T1000 (cell line): ENCODE data around the gene FMN1.

ENCODE experiments used
- DNase-seq: peaks from one replicate; lab custom pipeline; 2025; ENCODE audit warnings: mixed read lengths; lab: John Stamatoyannopoulos, UW

The FMN1 gene

DNA sequence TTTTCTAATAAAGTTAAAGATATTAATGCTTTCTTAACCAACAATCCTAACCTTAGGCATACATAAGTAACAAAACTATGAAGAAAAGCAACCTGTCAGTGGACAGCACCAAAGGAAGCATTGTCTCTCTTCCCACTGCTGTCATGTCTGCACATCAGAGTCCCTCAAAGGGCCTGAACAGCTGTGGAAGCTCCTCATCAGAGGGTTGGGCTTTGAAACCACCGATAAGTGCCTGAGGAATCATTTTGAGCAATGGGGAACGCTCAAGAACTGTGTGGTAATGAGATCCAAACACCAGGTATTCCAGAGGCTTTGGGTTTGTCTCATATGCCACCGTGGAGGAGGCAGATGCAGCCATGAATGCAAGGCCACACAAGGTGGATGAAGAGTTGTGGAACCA lies 182.5 kb downstream of the FMN1 start:
- no peak for DNase-seq

DNA sequence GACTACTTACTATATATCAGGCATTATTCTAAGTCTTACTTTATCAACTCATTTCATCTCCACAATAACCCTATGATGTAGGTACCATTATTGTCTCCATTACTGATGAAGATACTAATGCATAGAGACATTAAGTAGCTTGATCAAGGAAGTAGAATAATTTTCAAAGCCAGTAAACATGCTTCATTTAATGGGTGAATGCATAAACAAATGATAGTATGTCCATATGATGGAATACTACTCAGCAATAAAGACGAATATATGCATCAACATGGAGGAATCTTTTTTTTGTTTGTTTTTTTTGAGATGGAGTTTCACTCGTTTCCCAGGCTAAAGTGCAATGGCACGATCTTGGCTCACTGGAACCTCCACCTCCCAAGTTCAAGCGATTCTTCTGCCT lies 184.9 kb downstream of the FMN1 start:
- DNase-seq = no peak

DNA sequence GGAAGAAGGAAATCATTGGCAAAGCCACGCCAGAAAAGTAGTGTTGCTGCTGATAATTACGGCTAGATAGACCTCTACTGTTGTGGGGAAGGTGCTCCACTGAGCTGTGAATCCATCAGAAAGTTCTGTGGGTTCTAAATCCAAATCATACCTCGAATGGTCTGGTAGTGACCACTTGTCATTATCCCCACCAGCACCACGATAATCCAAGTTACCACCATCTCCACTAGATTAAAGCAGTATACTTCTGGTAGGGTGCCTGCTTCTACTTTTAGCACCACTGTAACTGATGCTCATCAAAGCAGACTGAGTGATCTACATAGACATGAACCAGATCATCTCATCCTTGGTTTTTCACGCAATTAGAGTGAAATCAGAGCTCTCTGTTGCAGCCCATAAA lies 185.5 kb downstream of the FMN1 start:
- DNase-seq = no peak

DNA sequence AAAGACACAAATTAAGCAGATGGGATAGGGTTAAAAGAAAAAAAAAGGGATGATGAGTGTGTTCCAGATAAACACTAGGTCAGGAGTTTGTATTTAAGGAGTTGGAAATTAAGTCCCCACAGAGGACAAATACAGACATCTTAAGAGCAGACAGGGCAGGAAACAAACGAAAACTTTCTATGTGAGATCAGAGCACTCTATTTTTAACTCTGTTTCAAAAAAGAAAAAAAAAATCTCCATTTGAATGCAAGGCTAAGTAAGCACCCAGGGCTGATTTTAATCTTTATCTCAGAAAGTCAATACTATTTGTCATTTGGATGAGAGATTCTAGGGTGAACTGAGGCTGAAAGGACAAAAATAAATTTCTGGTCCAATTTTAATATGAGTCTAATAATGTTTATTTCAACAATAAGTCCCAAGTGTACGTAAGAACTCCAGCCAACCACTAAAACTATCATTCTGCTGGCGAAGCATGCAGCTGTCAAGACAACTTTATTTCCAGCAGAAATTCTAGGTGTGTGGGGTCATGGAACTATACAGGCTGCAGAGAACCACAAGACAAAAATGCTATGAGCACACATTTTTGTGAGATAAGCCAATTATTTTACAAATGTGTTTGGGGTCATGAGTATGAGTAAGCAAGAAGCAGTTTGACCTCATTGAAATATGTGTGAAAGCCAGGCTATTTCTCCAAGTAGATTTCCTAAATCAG lies 186.1 kb downstream of the FMN1 start:
- no peak for DNase-seq

DNA sequence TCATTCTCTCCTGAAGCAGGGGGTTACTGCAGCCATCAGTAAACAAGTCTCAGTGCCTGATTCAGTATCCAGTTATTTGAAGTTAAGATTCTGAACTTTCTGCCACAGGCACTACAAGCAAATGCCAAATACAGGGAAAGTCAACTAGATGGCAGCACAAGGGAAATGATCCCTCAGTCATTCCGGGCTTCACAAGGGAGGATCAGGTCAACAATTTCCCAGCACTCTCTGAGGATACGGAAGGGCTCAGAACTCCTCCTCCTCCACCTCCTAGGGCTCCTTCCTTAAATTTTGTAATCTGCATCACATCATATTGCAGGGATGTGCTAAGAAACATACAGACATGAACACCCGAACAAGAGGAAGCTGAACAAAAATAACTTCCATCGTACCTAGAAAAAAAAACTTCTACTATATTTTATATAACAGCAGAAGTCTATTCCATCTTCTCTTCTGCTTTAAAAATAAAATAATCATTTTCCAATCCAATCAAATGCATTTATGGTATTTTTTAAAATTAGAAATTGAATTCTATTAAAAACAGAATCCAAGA lies 187.1 kb downstream of the FMN1 start:
- DNase-seq = no peak

DNA sequence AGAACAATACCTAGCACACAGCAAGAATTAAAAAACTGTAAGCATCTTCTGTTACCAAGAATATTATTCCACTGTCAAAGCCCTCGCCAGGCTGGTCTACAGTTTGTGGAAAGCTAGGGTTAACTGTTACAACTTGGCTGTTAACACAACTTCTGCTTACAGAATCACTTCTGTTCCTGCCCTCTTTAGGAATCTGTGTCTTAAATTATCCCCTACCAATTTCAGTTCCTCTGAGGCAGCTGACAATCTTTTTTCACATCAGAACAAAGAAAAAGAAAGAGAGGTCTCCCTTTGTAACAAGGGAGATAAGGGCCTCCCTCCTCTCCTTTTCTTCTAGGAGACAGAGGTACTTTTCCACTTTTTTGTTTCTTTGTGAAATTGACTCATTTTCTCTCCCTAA lies 188.9 kb downstream of the FMN1 start:
- DNase-seq = no peak

DNA sequence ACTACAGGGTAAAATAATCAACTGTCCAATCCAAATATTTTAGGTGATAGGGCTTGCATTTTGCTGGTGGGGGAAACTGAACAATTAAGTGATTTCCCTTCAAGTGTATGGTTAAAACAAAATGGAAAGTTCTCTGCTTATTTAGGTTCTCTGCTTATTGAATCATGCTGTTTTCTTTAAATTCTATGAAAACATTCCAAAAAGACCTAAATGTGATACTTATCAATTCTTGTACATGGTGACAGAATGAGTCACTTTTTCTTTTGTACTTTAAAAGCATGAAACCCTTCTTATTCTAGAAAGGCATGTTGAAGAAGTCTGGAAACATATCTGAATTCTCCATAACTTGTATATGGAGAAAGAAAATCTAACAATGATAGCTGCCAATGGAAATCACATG lies 192.6 kb downstream of the FMN1 start:
- no peak for DNase-seq

DNA sequence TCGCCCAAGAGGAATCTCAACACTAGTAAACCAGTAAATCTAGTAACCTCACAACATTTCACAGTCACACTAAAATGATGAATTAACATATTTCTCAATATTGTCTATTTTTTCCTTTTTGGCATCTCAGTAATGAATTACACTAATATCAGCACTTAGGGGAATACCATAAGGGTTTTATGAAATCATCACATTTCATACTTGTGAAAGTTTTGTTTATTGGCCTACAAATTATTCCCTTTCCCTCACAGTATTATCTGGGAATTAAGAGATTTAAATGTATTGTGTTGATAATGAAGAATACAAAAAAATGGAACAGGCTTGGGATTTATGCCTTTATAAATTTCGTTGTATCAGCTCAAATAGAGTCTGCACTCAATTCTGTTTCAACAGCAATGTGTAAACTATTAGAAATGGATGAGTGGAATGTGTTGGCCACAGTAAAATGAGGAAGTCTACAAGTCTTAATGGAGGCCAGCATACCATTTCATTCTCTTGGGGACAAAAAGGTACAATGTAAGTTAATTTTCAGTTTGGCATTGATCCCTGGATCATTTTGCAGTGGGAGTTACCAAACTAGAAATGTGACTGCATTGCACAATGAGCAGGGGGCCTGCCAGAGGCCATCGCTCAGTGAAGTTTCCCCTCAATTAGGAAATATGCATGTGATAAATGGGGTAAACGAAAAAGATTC lies 195.4 kb downstream of the FMN1 start:
- no peak for DNase-seq

DNA sequence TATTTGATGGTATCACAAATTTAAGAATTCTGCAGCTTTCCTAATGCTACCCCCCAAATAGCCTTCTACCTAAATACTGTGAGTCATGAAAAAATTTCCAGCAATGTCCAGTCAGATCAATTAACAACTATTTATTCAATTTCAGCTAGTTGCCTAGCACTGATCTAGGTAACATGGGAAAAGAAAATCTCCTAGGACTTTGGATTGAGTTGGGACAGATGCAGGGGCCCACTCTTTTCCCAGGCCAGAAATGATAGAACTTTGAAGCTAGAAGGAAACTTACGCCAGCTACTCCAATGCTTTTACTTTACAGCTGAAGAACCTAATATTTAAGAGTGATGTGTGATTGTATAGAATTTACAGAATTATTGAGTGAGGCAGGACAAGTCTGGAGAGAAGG lies 196.3 kb downstream of the FMN1 start:
- DNase-seq = no peak

DNA sequence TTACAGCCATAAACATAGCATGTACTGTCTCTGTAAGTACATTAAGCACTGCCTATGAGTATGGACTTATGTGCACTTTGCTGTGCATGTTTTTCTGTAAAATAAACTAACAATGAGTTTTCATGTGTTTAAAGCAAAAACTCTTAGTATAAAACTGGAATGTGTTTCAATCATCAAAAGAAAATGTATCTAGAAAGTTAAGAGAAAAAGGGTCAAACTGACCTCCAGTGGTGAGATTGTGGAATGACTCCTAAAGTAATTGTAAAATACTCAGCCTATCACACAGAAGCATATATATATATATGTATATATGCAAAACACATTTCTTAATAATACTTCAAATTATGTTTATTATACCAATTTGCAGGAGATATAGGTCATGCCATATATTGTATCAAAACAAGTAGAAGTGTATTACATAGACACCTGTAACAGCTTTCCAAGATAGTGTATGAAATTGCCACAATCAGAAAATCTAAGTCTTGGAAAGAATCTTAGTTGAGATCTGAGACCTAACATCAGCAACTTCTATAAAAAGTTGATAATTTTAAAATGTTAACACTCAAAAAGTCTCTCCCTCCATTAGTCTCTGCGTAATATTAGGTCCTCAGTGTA lies 199.6 kb downstream of the FMN1 start:
- no peak for DNase-seq

DNA sequence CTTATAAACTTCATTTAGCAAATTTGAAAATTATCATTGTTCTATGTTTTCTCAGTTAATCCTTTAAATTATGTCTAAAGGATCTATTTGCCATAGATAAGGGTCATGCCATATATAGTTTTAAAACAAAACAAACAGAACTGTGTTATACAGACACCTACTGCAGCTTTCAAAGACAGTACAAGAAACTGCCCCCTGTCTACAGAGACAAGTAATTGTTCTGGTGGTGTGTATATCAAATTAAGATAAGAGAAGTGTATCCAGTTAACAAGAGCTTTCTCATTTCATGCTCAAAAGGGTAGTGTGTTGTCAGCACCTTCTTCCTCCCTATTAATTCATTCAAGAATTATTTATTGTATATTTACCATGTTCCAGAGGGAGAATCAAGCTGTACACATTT lies 201.2 kb downstream of the FMN1 start:
- no peak for DNase-seq

DNA sequence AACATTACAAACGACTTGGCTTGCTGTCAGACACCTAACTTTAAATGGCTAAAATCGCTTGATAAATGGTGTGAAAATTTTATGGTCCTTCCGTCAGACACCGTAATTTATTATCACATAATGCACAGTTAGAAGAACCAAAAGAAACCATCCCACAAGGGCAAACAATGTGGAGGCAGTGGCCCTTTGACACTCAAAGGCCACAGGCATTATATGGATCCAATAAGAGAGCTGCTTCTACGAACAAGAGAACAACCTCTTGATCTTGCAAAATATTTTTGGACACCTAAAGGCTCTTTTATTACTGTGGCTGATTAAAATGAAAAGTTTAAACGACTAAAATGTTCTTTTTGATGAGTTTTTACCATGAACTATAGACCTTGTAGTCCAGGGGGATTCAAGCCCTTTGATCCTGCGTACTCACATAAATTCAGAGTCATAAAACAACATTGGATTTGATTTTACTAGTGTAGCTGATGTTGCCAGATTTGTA lies 202.8 kb downstream of the FMN1 start:
- no peak for DNase-seq

DNA sequence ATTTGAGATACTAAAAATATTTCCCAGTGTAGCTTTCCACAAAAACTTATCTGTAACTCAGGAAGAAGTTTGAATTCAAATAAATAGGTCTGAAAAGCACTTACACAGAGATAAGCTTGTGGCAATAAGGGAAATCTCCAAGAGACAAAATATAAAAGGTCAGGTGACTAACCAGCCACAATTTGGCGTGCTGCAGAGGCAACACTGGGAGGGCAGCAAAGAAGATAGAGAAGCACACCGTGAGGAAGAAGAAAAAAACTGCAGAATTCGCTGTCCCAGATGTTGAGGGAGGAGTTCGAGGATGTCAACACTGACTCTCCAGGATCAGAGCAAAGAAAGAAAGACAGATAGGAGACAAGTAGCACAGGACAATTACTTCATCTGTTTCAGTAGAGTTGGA lies 204.4 kb downstream of the FMN1 start:
- DNase-seq = no peak

DNA sequence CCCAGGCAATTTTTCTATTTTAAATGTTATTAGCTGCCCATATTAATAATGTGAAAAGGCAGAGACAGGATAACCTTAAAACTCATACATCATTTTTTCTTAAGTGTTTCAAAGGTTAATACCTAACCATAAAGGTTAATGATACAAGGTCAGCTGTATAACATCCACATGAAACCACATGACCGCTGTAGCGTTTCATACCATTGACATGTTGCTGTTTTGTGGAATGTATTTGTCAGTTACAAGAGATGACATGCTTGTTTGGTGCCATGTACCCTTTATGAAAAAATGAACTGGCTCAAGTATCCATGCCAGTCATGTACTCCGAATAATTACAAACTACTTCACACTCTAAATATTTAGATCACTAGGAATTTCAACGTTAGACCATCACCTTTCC lies 207.4 kb downstream of the FMN1 start:
- DNase-seq = no peak

DNA sequence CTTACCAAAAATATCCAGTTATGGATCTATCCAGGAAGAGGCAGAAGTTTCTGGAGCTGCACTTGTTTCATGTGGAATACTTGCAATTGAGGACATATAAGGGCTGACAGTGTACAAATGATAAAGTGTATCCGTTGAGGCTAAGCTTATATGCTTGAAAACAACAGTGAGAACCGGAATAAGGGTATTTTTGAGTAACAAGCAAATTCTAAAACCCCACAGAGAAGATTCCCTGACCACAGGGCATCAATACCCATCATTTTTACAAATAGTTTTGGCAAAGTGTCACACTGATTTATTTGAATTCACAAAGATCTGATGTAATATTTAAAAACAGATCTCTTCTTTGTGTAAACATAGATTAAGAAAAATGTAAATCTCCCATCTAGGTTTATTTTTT lies 208.4 kb downstream of the FMN1 start:
- no peak for DNase-seq

DNA sequence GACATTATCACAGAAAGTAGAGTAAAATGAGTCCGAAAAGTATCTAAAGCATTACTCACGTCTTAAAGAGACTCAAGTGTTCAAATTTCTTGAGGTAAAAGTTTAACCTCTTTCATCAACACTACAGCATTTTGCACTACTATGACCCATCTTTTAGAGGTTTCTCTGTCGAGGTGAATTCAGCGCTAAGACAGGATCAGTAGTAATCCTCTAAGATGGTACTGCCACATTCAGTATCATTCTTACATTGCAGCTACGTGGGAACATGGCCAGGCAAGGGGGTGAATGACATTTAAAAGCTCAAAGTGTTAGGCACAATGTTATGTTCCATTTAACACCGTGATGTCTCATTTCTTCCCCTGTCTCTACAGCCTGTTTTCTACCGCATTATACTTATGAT lies 210.8 kb downstream of the FMN1 start:
- DNase-seq = no peak

DNA sequence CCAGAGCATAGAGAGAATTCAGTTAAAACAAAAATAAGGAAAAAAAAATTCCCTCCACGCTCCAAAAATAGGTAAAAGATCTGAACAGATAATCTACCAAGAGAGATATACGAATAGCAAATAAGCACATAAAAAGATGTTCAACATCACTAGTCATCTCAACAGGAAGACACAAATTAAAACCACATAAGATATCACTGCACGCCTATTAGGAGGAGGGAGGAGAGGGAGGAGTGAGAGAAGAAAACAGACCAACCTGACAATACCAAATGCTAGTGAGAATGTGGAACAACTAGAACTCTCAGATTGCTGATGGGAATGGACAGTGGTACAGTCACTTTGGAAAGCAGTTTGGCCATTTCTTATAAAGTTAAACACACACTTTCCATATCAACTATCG lies 212.5 kb downstream of the FMN1 start:
- no peak for DNase-seq

DNA sequence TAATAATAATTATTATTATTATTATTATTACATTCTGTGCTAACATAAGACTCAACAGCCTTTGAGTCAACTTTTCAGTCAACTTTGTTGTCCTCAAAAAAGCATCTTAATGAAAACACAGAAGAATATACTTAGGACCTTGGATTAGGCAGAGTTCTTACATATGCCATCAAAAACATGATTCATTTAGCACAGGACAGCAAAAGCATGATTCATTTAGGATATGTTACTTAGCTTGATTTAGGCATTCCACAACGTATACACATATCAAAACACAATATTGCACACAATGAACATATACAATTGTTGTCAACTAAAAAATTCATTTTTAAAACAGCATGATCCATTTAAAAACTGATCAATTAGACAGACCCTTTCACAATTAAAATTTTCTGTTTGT lies 213.0 kb downstream of the FMN1 start:
- no peak for DNase-seq

DNA sequence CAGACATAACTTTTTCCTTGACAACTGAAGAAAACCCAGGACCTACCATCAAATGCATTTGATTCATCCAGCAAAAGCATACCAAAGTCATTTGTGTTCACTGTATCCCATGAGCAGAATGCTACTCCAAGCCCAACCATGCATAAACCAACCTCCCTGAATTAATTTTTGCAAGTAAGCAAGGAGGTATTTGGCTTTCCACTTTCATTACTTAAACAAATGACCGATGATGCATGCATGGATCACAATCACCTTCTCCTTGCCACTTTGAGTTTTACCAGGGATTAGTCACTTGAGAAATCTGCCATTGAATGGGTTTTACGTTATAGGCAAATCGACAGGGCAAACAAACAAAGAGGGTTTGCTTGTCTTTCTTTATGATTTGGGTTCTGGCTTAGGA lies 214.8 kb downstream of the FMN1 start:
- peak; percentile 30 for DNase-seq

DNA sequence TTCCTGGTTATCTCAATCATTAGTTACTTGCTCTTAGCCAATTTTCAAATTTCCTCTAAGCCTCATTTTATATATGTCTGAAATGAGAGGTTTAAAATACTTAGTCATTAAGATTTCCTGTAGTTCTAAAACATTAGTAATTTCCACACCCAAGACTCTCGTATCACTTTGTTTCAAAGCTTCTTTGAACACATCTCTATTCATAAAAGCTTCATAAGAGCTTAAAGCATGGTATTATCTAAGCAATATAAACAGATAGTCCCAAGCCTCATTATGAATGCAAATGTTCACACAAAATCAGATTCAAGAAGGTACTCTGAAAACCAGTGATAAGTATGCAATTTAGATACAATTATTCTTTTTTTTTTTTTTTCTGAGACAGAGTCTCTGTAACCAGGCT lies 217.0 kb downstream of the FMN1 start:
- DNase-seq = no peak

DNA sequence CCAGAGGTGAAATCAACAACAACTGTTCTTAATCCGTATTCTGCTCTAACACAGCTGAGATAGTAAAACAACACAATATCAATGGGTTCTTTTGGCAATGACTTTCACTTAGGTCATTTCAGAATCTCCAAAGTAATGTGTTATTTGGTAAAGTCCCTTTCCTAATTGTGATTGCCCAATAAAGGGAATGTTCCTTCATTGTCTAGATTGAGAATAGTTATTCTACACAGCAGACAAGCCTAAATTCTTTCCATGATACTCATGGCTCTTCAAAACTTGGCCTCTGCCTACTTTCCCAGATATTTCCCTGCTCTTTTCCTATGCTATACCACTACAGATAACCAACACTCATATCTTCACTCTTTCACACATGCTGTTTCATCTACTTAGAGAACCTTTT lies 219.8 kb downstream of the FMN1 start:
- DNase-seq = no peak

DNA sequence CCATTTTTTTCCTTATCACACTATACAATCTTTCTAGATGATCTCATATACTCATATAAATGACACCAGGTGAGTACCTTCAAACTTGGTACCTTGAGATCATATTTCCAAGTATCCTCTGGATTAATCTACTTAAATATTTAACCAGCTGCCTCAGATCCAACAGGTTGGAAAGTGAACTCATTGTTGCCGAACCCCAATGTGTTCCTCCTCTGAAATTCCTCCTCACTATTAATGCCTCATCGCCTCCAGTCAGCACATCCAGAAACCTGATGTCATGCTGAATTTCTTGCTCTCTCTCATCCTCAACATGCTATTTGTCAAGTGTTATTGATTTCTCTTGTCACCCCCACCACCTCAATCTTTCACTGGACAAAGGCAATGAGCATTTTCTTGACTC lies 221.8 kb downstream of the FMN1 start:
- no peak for DNase-seq

DNA sequence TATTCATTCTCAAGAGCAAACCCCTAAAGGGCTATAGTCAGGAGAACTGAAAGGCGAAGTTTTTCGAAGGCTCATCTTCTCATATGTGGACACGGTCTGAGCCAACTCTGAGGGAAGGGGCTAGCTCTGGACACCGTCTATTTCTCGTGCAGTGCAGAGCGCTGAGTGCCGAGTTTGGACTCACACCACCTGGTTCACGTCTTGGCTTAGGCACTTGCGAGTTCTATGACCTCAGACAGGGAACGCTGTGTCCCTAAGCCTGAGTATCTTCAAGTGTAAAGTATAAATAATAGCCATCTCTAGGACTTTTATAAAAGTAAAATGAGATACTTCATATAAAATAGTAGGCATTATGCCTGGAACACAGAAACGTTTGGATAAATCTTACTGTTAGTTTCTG lies 223.7 kb downstream of the FMN1 start:
- DNase-seq = no peak
